Femur (tissue), 1 donor: Measurements from ENCODE around the gene NDUFA1.
"Not testable (repeated sequence)": the region's sequence is repeated elsewhere in the genome, so short reads cannot be mapped to it uniquely, and the experiment has no call there.

ENCODE experiments used
- DNase-seq: peaks from one replicate; pipeline ENCODE4 v3.0.0-alpha.2; 2017

NDUFA1 gene

DNA sequence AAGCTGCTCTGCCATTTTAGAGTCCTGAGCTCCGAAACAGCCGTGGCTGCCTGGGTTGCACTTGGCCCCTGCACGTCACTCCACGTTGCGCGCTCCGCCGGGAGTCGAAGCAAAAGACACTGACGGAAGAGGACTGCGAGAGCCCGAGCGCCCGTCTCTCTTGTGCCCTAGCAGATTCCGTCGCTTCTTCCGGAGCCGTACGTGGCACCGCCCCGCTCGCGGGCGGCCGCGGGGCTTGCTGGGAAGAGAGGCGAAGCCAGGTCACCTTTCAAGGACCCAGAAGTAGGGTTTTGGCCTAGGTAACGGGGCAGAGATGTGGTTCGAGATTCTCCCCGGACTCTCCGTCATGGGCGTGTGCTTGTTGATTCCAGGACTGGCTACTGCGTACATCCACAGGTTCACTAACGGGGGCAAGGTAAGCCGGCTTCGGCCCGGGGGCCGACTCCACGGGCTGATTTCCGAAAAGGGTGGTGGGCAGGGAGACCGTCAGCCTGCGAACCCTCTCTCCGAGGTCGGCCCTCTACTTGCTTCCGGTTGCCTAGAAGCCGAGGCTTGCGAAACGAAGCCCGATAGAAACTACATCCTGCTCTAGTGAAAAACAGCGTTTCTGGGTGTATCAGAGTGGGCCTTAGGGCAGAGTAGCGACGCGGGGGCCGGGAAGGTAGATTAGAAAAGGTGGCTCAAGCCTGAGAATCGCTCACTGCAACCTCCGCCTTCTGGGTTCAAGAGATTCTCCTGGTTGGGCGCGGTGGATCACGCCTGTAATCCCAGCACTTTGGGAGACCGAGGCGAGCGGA lies at the start of gene NDUFA1, which contains the start of gene RNF113A:
Gene NDUFA1 (plus strand): TSS at position 234 of the 797 bp plus-strand sequence. CDS start 80 bp downstream, at position 314.
Gene RNF113A (minus strand): TSS at position 135 of the 797 bp plus-strand sequence. CDS start 120 bp downstream, at position 15.
- DNase-seq: peak; percentile 89

DNA sequence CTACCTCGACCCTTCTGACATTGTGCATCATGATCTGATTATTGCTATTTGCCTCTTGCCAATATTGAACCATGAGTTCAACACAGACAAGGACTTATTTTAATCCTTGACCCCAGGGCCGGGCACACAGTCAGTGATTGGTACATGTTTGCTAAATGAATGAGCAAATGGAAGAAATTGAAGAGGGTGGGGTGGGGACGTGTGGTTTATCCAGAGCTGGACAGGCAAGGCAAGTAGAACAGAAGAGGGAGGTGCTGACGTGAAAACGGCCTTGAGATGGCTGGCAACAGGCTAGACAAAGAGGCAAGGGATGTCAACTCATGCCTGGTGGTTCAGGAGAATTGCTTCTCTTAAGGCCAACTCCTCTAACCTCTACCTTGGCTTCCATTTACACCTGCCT lies 47.4 kb upstream of the NDUFA1 start:
- DNase-seq: not testable (repeated sequence)

DNA sequence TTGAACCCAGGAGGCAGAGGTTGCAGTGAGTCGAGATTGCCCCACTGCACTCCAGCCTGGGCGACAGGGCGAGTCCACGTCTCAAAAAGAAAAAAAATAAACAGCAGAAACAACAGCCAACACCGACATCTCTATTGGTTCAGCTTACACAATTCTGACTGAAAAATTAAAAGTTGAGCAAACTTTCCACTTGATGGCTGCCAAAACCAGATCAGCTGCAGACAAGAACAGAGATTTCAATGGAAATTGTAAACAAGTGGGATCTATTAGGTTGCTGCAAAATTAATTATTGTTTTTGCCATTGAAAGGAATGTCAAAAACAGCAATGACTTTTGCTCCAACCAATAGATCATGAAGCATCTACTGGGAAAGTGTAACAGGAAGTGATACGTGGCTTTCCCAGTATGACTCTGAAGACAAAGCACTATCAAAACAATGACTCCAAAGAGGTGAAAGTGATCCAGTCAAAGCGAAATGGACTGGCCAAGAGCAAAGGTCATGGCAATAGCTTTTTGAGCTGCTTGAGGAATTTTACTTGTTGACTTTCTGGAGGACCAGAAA lies 45.2 kb upstream of the NDUFA1 start:
- DNase-seq: no peak

DNA sequence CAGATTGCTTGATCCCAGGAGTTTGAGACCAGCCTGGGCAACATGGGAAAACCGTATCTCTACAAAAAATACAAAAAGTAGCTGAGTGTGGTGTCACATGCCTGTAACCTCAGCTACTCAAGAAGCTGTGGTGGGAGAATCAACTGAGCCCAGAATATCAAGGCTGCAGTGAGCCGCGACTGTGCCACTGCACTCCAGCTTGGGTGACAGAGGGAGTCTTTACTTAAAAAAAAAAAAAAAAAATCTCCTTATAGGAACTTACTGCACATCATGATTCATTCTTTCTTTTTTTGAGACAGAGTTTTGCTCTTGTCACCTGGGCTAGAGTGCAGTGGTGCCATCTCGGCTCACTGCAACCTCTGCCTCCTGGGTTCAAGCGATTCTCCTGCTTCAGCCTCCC lies 43.2 kb upstream of the NDUFA1 start:
- no peak for DNase-seq

DNA sequence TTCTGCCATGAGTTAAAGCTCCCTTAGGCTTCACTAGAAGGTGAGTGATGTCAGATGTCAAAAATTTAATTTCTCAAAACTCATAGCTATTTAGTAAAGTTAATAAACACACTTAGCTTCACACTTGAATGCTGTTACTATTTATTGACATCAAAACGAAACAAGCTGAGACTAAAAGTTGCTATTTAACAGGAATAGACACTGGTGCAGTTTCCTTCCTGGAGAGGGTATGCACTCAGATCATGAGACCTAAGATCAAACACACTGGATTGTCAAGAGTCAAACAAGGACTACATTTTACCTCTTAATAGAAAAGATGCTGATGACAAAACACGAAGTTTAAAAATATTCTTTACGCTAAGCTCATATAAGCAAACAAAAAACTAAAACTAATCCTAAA lies 37.7 kb upstream of the NDUFA1 start:
- DNase-seq: no peak

DNA sequence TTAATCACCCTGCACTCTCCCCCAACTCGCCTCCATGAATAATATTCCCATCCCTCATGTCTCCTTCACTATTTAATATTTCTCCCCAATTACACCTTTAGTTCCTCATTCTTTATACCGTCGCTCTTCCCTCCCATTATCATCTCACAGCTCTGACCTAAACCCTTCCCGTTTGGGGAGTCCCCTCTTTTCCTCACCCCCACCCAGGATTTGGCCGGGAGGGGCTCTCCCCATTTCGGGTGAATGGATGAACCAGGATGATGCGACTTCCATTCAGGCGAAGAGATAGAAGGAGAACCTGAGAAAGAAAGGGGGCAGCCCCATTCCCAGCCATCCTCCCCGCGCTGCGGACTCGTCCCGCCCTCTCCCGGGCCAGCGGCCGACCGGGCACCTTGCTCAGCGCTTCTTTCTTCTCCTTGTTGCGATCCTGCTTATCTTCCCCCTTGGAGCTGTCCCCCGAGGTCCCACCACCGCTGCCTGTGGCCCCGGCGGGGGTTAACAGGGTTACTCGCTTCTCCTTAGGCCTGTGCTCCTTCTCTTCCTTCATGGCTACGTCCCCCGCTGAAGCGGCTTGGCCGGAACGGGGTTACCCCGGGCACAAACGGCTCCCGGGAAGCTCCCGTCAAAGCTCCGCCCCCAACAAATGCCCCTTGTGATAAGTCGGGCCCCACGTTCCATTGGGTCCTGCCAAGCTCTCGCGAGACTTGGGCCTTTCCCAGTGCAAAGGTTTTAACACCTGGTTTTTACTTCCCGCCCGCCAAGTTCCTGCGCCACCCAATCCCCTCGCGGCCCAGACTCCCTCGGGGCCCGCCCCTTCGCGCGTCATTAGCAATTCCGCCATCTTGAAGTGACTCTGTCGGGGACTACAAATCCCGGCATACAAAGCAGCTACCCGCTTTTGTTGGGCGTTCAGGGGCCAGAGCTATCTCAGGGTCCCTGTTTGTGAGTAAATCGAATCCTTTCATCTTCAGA lies 19.0 kb upstream of the NDUFA1 start, which contains the start of gene UPF3B:
Gene UPF3B (minus strand): TSS at position 582 of the 972 bp plus-strand sequence. CDS start 35 bp downstream, at position 547.
- DNase-seq: peak; percentile 96

DNA sequence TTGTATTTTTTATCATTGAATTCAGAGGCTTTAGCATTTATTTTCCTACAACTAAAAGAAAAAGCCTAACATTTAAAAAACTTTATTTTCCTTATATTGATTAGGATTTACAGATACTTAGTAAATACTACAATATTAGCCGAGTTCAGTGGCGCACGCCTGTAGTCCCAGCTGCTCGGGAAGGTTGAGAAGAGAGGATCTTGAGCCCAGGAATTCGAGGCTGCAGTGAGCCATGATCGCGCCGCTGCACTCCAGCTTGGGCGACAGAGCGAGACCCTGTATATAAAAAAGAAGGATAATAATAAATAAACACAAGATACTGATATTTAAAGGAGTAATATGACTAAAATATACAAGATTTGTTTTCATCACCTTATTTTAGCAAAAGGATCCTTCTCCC lies 18.2 kb upstream of the NDUFA1 start:
- peak; percentile 23 for DNase-seq

DNA sequence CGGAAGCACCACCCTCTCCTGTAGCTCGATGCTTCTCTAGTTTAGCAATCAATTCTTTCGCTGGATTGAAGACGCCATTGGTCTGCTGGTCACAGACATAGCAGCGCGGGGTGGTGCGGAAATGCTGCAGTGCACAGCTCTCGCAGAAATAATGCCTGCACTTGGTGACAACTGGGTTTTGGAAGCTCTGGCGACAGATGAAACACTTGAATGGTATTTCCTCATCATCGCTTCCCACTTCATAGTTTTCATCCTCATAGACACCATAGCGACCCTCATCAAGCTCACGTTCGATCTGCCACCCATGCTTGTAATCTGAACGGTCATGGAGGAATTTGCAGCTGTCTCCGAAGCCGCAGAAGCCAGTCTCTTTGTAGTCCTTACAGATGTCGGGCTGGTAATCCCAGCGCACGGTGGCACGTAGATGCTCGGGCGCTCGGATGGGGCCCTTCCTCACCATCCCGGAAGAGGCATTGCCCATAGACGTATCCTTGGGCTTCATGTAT lies 953 bp upstream of the NDUFA1 start:
- no peak for DNase-seq

DNA sequence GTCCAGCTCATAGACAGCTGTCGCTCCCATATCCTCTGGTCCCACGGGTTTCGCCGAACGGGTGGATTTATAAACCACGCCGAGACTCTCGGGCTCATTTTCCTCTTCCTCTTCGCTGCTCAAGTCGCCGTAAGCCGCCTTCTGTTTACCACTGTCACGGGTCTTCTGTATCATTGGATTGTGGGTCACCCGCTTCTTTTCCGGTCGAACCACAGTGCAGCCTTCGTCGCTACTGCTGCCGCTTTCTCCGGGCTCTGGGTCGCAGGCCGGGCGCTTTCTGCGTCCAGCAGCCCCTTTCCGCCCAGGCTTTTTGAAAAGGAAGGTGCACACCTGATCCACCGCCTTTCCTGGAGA lies 410 bp upstream of the NDUFA1 start:
- no peak for DNase-seq

DNA sequence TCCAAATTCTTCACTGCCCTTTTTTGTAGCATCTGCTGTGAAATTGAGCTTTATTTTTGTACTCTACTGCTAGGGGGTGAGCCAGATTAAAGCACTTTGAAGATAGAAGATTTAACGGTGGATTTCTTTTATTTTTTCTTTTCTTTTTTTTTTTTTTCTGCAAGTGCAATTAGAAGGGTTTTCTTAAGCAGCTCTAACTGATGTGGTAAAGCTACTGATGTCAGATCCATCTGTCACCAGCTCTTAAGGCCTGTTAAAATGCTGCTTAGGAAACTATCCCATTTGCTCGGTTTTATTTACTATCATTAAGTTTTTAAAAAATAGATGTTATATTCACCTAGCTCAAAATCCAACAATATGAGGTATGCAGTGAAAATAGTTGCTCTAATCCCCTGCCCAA lies 7.1 kb downstream of the NDUFA1 start:
- no peak for DNase-seq

DNA sequence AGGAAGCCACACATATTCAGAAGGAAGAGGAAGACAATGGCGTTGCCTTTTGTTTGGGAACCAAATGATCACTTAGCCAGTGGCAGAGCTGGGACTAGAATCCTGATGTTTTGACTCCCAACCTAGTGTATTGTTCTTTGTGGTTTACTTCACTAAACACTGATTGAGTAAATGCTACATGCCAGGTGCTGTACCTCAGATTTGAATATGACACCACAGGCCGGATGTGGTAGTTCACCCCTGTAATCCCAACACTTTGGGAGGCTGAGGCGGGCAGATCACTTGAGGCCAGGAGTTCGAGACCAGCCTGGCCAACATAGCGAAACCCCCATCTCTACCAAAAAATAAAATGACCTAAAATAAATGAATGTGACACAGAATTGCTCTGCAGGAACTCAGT lies 8.4 kb downstream of the NDUFA1 start:
- no peak for DNase-seq

DNA sequence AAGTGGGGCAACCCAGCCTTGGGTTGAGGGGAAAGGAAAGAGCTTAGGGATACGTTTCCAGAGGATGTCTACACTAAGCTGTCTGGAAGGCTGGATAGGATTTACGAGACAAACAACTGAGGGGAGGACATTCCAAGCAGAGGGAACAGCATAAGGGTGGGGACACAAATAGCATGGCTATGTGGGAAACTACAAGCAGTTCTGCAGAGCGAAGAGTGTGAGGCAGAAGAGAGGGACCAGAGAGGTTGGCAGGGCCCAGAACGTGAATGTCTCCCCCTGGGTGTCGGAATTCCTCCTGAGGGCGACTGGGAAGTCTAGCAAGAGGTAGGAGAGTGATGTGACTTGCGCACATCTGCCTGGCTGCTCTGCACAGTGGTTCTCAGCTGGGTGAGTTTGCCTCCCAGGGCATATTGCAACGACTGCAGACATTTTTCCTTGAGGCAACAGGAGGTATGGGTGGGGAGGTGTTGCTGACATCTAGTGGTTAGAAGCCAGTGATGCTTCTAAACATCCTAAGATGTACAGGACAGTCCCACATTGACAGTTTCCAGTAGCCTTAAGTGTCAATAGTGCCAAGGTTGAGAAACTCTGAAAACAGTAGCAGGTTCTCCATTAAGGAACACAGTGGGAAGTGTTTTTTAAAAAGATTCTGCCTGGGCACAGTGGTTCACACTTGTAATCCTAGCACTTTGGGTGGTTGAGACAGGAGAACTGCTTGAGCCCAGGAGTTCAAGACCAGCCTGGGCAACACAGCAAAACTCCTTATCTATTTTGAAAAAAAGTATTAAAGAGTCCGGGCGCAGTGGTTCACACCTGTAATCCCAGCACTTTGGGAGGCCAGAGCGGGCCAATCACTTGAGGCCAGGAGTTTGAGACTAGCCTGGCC lies 9.2 kb downstream of the NDUFA1 start:
- DNase-seq: no peak

DNA sequence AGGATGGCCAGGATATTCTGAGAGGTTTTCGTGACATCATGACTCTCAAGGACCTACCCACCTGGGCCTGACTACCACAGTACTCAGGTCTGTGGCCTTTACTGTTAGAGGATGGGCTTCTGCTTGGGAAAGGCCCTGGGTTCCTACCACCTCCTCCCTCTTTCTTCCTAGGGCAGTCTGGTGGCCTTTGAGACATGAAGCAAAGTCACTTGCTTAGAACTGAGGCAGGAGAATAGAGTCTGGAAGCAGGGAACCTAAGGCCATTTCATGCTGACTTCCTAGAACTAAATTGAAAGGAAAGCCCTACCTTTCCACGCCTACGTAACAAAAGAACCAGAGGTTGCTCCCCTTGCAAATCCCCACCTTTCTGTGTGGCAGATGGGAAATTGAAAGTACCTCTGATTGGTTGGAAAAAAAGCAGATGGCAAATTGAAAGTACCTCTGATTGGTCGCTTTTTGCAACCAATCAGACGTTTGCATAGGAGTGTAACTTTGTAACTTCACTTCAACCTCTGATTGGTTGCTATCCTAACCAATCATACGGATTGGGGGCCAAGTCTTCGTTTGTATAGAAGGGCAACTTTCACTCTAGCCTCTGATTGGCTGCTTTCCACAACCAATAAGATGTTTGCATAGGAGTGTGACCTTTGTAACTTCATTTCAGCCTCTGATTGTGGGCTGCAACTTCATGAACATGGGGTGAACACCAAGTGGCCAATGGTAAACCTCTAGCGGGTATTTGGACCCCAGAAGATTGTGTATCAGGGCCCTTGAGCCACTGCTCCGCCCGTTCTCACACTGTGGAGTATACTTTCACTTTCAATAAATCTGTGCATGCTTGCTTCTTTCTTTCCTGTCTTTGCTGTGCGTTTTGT lies 14.2 kb downstream of the NDUFA1 start:
- no peak for DNase-seq

DNA sequence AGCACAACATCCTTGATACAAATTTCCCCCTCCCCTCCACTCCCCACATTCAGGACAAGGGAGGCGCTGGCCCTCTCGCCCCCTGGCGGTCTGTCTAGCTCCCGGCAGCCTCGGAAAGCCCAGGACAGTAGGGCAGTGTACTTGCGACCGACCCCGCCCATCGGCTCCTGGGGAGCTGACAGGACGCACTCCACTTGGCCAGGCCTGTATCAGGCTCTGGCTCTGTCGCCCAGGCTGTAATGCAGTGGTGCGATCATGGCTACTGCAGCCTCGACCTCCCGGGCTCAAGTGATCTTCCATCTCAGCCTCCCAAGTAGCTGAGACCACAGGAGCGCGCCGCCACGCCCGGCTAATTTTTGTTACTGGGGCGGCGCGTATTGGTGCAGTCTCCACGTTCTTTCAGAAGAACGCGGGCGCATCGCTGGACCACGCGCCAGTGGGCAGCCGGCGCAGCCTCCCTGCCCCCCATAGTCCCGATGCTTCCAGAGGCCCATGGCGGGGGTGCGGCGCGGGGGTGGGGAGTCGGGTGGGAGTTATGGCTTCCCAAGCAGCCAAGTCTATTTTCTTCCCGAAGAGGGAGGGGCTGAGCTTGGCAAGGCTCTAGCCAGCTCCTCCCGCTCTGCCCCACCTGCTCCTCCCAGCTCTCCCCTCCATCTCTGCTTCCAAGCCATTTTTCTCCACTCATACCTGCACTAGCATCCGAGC lies 16.2 kb downstream of the NDUFA1 start:
- DNase-seq: peak; percentile 47

DNA sequence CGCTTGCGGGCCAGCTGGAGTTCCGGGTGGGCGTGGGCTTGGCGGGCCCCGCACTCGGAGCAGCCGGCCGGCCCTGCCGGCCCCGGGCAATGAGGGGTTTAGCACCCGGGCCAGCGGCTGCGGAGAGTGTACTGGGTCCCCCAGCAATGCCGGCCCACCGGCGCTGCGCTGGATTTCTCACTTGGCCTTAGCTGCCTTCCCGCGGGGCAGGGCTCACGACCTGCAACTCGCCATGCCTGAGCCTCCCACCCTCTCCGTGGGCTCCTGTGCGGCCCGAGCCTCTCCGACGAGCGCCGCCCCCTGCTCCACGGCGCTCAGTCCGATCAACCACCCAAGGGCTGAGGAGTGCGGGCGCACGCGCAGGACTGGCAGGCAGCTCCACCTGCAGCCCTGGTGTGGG lies 19.0 kb downstream of the NDUFA1 start:
- not testable (repeated sequence) for DNase-seq

DNA sequence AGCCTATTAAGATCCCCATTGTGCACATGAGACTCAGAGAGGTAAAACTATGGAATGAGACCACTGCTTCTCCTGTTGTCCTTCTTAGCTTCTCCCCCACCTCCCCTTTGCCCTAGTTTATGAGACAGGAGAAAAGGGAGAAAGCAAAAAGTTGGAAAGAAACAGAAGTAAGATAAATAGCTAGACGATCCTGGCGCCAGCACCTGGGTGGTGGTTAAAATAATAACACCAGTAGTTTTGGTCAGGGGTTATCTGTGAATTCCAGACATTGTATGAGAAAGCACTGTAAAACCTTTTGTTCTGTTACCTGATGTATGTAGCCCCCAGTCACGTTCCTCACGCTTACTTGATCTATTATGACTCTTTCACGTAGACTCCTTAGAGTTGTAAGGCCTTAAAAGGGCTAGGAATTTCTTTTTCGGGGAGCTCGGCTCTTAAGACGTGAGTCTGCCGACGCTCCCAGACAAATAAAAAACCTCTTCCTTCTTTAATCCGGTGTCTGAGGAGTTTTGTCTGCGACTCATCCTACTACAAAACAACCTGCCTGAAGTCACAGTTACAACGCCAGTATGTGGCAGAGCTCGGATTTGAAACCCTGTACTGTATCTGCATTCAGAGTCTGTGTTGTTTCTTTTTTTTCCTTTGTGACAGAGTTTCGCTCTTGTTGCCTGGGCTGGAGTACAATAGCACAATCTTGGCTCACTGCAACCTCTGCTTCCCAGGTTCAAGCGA lies 20.5 kb downstream of the NDUFA1 start:
- not testable (repeated sequence) for DNase-seq

DNA sequence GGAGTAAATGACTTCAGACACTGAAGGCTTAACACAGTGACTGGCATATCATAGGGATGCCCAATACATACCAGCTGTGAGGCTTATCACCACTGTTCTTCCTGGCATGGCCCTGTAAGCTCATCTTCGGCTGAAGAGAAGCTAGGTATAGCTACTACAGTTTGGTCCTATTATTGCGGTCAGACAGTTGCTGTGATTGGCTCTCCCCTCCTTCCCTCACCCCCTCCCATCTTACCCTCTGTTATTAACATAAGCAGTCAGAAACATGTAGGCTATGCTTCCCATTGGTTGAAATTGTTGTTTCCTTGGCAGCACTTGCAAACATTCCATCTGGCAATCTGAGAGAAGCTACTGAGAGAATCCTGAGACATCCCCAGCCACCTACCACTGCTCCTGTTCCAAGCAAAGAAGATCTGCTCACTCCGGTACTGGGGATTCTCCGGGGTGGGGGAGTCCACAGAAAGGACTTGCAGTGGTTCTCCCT lies 24.3 kb downstream of the NDUFA1 start, which contains the start of gene AKAP14:
Gene AKAP14 (plus strand): TSS at position 51 of the 484 bp plus-strand sequence. CDS start 7,331 bp downstream, outside the sequence.
- no peak for DNase-seq

DNA sequence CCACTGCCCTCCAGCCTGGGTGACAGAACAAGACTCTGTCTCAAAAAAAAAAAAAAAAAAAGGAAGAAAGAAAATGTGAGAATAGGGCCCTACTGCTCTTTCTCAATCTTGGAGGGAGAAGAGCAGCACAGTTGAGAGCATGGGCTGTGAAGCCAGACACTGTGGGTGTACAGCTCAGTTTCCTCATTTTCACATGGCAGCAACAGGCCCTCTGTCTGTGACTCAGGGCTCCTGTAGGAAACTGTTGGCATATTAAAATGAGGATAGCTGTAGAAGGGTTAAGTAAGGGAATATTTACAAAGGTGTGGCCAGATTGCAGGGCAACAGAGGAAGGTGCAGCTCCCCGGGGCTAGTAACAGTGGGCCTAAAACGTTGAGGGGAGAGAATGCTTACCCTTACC lies 27.5 kb downstream of the NDUFA1 start:
- DNase-seq: no peak

DNA sequence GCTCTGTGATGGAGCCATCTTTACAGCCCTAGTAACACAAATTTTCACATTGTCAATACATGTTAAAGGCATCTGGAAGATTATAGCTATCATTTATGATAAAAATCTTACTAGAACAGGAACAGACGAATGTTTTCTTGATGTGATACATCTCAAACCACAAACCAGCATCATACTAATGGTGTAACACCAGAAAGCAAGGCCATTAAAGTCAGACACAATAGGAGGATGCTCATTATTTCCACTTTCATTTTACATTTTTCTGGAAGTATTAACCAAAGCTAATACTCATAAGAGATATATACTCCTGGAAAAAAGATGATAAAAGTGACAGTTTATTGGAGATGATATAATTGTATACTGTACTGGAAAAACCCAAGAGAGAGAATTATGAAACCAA lies 29.3 kb downstream of the NDUFA1 start:
- DNase-seq: no peak
